ENCODE measurements around the gene SSTR1.

SSTR1 gene

GRCh38 chr14:38202444-38203191 is 5.1 kb upstream of the SSTR1 start:
- no peak for DNase-seq (ENCODE audit: low read depth)

DNA sequence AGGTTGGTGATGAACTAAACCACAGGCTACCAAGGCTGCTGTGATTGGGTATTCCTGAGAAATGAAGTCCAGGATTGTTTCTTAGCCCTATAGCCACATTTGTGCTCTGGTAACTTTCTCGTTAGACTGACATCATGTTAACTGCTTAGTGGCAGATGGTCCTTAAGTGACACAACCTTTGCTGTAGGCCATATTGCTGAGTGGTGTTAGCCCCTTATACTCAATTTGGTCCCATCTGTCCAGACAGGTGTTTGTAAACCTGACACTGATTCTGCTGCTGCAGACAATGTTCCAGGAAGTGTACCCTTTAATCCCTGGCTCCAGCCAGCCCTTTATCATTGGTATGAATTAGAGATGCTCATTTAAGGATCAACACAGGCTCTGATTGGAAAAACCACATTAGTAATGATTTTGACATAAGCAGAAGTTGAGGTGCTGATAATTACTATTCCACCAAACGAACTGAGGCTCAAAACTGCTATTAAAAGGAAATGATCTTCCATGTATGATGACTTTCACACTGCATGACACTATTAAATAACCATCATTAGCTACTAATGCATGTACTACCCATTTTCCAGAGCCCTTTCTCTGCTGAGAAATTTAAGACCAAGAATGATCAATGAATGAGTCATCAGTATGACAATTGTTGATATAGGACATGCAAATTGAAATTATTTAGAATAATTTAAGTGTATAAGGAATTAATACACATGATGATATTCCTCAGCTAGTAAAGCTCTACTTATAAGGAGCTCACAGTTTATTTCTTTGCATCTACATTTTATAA is 3.6 kb upstream of the SSTR1 start:
- DNase-seq (ENCODE audit: low read depth) = no peak

DNA sequence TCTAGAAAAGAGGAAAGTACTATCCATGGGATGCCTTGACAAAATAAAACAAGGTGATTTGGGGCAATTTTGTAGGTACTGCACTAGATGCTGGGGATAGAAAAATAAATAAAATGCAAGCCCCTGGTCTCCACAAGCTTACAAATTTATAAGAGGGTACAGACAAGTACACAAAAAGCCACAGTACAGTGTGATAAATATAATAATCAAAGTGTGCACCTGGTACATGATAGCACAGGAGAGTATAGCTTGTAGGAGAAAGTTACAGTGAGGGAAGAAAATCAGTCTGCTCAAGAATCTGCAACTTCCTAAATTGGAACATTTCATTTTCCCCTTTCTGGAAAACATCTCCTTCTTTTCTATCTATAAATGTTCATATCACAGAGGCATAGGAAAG is 3.0 kb upstream of the SSTR1 start:
- no peak for DNase-seq (ENCODE audit: low read depth)

- DNase-seq (ENCODE audit: low read depth) = peak; percentile 28
Measured at GRCh38 chr14:38205119-38205813, 2.4 kb upstream of the SSTR1 start.

GRCh38 chr14:38205949-38206665 is 1.6 kb upstream of the SSTR1 start:
- DNase-seq (ENCODE audit: low read depth) = peak; percentile 18

DNA sequence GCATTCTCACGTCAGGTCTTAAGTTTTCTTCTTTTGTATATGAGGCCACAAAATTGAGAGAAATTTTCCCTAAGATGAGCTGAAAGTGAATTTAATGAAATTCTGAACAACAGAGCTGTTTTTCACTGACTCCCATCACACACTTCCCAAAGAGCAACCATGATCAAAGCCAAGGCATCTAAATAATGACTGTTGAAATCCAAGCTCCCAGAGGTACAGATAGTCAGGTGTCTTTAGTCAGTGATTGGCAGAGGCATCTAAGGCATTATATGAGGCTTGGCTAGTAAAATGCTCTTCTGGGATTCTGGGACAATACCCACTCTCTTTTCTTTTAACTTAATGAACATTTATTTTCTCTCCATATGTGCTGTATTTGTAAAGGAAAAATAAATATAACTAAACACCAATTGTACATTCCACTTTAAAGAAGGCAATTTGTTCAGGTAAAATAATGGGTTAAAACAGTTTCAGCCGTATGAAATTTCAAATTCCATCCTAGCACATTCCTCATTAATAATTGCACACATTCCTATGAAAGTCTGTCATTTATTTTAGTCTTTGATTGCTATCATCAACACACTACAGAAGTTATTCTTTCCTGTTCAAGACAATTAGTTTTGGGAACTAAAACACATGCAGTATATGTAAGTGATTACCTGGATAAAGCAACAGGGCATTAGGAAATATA is 871 bp upstream of the SSTR1 start:
- DNase-seq (ENCODE audit: low read depth) = peak; percentile 40

DNA sequence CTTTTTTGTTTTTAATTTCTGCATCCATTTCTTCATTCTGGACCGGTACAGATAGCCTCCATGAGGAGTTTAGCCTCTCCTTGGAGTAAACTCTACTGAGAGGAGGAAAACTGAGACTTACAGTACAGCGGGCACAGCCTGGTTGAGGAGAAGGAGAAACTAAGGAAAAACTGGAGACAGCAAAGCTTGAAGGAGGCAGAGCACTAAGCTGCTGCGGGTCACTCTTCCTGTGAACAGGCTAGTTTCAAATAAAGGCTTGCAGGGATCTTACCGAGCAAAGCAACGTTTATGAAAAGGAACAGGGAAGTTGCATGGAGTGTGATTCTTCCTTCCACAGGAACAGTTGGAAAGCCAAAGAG is 348 bp upstream of the SSTR1 start:
- DNase-seq (ENCODE audit: low read depth) = peak; percentile 53

DNA sequence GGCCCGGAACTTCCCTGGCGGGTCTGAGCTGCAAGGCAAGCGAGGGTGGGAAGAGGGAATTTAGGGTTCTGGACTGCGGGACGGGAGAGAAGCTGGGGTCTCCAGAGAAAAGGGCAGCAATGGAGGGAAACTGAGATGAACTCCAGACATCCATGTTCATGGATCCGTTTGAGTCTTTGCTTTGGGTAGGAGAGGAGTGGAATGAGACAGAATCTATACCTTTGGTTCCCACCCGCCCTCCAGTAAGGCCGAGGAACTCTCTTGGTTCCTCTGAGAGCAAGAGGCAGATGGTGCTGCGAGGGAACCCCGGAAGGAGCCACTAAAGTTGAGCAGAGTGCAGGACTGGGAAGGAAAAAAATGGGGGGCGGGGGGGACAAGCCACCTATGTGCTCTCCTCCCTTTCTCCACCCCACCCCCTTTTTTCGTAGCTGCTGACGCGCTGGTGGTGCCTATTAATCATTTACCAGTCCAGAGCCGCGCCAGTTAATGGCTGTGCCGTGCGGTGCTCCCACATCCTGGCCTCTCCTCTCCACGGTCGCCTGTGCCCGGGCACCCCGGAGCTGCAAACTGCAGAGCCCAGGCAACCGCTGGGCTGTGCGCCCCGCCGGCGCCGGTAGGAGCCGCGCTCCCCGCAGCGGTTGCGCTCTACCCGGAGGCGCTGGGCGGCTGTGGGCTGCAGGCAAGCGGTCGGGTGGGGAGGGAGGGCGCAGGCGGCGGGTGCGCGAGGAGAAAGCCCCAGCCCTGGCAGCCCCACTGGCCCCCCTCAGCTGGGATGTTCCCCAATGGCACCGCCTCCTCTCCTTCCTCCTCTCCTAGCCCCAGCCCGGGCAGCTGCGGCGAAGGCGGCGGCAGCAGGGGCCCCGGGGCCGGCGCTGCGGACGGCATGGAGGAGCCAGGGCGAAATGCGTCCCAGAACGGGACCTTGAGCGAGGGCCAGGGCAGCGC is 1.2 kb downstream of the SSTR1 start:
- peak; percentile 89 for DNase-seq (ENCODE audit: low read depth)

DNA sequence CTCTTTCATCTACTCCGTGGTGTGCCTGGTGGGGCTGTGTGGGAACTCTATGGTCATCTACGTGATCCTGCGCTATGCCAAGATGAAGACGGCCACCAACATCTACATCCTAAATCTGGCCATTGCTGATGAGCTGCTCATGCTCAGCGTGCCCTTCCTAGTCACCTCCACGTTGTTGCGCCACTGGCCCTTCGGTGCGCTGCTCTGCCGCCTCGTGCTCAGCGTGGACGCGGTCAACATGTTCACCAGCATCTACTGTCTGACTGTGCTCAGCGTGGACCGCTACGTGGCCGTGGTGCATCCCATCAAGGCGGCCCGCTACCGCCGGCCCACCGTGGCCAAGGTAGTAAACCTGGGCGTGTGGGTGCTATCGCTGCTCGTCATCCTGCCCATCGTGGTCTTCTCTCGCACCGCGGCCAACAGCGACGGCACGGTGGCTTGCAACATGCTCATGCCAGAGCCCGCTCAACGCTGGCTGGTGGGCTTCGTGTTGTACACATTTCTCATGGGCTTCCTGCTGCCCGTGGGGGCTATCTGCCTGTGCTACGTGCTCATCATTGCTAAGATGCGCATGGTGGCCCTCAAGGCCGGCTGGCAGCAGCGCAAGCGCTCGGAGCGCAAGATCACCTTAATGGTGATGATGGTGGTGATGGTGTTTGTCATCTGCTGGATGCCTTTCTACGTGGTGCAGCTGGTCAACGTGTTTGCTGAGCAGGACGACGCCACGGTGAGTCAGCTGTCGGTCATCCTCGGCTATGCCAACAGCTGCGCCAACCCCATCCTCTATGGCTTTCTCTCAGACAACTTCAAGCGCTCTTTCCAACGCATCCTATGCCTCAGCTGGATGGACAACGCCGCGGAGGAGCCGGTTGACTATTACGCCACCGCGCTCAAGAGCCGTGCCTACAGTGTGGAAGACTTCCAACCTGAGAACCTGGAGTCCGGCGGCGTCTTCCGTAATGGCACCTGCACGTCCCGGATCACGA is 2.2 kb downstream of the SSTR1 start:
- DNase-seq (ENCODE audit: low read depth) = peak; percentile 91

DNA sequence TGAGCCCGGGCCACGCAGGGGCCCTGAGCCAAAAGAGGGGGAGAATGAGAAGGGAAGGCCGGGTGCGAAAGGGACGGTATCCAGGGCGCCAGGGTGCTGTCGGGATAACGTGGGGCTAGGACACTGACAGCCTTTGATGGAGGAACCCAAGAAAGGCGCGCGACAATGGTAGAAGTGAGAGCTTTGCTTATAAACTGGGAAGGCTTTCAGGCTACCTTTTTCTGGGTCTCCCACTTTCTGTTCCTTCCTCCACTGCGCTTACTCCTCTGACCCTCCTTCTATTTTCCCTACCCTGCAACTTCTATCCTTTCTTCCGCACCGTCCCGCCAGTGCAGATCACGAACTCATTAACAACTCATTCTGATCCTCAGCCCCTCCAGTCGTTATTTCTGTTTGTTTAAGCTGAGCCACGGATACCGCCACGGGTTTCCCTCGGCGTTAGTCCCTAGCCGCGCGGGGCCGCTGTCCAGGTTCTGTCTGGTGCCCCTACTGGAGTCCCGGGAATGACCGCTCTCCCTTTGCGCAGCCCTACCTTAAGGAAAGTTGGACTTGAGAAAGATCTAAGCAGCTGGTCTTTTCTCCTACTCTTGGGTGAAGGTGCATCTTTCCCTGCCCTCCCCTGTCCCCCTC is 3.0 kb downstream of the SSTR1 start:
- DNase-seq (ENCODE audit: low read depth) = peak; percentile 75

GRCh38 chr14:38211255-38211735 is 3.6 kb downstream of the SSTR1 start:
- peak; percentile 39 for DNase-seq (ENCODE audit: low read depth)

DNA sequence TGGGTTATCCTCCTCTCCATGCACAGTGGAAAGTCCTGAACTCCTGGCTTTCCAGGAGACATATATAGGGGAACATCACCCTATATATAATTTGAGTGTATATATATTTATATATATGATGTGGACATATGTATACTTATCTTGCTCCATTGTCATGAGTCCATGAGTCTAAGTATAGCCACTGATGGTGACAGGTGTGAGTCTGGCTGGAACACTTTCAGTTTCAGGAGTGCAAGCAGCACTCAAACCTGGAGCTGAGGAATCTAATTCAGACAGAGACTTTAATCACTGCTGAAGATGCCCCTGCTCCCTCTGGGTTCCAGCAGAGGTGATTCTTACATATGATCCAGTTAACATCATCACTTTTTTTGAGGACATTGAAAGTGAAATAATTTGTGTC is 4.4 kb downstream of the SSTR1 start:
- DNase-seq (ENCODE audit: low read depth) = peak; percentile 31

DNA sequence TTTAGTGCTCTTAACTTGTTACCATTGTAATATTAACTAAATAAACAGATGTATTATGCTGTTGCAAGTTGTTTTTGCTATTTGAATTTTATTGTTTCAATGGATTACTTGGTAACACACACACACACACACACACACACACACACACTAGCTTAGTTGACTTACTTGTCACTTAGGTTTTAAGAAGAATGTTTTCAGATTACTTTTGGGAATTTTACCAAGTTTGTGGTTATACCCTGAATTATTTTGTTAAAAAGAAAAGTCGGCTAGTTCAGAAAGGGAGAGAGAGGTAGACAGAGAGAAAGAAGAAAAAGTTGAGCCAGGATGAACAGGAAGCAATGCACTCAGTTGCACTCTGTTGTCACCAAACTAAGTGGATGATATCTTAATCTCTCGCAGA is 5.3 kb downstream of the SSTR1 start:
- peak; percentile 50 for DNase-seq (ENCODE audit: low read depth)

- no peak for DNase-seq (ENCODE audit: low read depth)
Measured at GRCh38 chr14:38217553-38217952, 9.8 kb downstream of the SSTR1 start.

DNA sequence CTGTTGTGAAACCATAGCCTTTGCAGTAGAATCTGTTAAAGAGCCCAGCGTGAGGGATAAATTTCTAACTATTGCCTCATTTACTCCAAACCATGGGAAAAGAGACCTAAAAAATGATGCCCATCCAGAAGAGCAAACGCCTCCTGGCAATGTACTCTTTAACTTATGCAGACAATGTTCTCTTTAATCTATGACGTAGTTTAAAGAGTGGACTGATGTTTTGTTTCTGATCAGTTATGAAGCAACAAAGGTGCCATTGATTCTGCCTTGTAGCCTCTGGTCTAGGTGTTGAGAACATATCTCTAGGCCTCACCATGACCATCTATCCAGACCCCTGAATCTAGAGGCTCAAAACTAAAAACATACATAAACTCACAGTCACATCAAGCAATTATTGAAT is 13.4 kb downstream of the SSTR1 start:
- no peak for DNase-seq (ENCODE audit: low read depth)

GRCh38 chr14:38224338-38224737 is 16.6 kb downstream of the SSTR1 start:
- no peak for DNase-seq (ENCODE audit: low read depth)

DNA sequence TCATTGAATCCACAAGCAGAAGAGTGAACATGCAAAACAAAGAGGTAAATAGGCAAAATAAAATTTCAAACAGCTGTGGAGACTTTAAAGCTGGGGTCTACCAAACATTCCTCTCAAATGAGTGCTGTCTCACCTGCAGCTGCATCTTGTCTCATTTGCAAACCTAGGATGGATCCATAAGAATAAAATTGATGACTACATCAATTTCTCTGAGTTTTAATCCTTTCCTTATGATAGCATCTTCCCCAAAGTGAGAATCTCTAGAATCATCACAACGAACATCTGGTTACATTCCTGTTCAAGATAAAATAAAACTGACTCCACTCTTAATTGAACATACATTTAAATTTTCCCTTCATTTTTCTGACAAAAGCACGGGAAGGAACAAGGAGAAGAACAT is 18.2 kb downstream of the SSTR1 start:
- no peak for DNase-seq (ENCODE audit: low read depth)

DNA sequence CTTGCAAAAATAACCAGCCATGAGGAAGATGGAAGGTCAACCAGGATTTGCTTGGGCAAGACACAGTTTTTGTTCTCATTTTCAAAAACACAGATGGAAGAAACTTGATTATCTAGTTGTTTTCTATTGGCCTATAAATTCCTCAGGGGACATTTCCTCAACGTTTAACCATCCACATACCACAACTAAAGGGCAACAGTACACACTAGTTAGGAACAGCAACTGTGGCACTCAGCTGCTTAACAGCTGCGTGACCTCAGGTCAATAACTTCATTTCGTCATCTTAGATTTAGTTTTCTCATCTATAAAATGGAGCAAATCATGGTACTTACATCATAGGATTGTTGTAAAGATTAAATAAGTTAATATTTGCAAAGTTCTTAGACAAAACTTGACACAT is 18.7 kb downstream of the SSTR1 start:
- DNase-seq (ENCODE audit: low read depth) = no peak

DNA sequence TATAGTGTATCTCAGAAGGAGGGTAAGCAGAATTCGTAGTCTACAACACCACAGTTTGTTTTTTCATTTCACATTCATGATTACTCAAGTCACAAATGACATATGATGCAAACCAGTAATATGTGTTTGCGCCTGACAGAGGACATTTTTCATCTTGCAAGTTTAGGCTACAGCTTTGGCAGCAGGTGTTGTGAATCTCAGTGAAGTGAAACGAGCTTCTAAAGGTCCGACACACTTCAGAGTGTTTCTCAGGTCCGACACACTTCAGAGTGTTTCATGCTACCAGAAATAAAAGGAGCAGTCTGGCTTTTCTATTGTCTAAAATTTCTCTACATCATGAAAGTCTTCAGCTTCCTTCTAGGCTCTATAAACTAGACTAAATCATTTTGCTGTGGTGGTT is 25.5 kb downstream of the SSTR1 start:
- no peak for DNase-seq (ENCODE audit: low read depth)
